HG03439 (cell line): Measurements from ENCODE around the gene PRR5L.
A peak's percentile ranks its signal among the peaks of the same experiment; 100 is the strongest.

Experiments used
- ATAC-seq: cut with Tn5 transposase; IDR thresholded peaks from one replicate; pipeline ENCODE4 v1.9.1; 2021; ENCODE audit warnings: mild to moderate bottlenecking, moderate library complexity; ENCODE audit not compliant: unreplicated experiment

PRR5L gene

DNA sequence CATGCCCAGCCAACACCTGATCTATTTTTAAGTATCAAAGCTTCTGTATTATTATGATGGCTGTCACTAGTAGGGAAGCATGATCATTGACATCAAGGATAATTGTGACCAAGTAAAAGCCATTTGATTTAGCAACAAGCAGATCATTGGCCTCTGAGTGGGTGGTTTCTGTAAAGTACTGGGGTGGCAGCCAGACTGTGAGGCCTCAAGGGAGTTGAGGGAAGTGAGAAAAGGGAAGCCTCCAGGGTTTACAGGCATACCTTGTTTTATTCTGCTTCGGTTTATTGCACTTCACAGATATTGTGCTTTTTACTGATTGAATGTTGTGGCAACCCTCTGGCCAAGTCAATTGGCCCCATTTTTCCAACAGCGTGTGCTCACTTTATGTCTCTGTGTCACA is 60.1 kb downstream of the PRR5L start:
- peak; percentile 41 for ATAC-seq

DNA sequence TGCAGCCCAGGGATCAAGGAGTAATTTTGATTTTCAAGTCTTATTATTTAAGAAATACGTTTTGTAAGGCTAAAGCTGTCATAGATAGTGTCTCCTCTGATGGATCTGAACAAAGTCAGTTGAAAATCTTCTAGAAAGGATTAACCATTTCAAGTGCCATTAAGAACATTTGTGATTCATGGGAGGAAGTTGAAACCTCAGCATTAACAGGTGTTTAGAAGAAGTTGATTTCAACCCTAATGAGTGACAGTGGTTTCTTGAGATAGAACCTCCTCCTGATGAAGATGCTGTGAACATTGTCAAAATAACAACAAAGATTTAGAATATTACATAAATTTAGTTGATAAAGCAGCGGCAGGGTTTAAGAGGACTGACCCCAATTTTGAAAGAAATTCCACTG is 61.7 kb downstream of the PRR5L start:
- no peak for ATAC-seq

DNA sequence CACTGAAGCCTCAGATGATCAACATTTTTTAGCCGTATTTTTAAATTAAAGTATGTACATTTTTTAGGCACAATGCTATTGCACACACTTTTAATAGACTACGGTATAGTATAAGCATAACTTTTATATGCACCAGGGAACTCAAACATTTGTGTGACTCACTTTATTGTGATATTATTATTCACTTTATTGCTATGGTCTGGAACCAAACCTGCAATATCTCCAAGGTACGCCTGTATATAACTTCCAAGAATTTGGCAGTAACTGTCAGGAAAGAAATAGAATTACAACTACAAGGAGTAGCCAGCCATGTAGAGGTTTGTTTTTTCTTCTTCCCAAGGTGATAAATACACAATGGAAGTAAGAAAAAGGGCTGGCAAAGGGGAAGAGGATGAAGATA is 62.3 kb downstream of the PRR5L start:
- ATAC-seq: no peak

DNA sequence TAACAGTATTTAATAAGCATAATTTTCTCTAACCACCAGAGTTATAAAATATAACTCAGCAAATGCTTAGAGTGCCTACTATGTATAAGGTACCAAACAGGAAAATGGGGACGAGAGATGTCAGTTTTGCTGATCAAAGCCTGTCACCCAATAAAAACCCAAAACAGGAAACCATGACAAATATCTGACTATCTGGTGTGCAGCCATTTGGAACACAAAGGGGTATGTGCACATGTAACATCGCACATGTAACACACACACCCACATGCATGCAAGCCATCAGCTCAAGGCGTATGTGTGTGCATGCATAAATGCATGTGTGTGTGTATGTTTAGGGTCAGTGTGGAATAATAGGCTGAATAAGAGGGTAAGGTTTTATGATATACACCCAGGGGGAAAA is 64.2 kb downstream of the PRR5L start:
- ATAC-seq: no peak

DNA sequence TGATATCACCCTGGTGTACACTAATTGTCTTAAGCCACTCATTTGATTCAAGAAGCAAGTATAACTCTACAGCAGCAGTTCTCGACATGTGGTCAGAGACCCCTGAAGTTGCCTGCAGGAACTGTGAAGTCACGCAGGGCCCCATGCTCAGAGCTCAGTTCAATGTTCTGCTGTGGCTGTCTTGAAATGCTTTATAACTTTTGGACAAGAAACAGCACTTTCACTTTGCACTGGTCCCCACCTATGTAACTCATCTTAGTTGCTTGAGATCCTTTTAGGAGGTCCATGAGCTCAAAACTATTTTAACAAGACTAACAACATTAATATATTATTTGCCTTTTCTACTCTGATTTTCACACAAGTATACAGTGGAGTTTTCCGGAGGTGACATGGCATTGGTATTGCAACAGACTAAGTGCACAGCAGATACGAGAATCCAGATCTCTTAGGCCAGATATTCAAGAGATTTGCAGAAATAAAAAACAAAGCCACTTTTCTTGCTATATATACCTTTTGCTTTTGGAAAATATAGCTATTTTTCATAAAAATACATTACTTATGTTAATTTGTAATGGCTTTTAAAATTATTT is 64.8 kb downstream of the PRR5L start:
- no peak for ATAC-seq

DNA sequence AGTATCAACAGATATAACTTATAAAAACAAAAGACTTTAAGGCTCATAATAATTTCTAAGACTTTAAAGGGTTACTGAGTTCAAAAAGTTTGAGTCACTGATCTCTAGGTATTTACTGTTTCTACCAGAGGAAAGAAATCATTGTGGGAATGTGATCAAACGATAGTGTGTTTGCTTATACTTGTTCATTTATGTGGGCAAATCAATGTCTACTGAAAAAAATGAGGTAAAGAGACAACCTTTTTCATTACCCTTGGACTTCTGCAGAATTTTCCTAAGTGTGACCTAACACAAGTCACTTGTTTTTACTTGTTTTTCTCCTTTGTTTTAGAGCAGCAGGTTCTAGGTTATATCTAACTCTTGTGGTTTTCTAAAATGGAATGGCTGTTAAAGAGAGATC is 65.4 kb downstream of the PRR5L start:
- ATAC-seq: no peak

DNA sequence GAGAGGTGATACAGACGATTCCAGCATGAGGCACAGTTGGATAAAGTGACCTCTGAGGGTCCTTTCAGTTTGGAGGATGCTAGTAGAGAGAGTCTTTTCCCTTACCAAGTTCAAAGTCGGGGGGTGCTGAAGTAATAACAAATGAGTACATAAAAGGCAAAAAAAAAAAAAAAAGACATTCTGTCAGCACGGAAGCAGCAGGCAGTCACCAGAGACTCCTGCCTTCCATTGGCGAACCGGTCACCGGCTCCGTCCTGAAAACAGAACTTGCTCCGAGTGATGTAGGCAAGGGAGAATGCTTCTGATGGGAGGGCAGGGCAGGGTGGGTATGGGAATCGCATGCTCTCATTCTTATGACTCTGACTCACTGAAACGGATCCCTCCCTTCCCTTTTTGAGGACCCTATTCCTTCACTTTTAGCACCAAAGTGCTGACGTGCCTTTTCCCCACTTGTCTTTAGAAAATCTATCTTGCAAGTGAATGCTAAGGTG is 65.9 kb downstream of the PRR5L start:
- no peak for ATAC-seq

DNA sequence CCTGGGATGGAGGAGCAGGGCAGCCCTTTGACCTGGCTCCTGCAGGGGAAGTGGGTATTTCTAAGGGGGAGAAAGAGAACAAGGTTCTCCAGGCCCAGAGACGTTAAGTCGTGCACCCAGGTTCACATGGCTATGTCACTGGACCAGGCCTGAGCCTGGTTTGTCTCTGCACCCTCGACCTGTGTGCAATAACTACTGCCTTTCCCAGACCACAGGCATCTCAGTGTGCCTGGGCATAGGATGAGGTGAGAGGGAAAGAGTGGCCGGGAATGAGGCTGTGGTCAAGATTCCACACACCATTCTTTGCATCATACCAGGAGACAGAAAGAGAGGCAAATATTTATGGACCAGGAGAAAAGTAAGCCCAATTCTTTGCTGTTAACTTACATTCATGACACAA is 66.8 kb downstream of the PRR5L start:
- no peak for ATAC-seq

DNA sequence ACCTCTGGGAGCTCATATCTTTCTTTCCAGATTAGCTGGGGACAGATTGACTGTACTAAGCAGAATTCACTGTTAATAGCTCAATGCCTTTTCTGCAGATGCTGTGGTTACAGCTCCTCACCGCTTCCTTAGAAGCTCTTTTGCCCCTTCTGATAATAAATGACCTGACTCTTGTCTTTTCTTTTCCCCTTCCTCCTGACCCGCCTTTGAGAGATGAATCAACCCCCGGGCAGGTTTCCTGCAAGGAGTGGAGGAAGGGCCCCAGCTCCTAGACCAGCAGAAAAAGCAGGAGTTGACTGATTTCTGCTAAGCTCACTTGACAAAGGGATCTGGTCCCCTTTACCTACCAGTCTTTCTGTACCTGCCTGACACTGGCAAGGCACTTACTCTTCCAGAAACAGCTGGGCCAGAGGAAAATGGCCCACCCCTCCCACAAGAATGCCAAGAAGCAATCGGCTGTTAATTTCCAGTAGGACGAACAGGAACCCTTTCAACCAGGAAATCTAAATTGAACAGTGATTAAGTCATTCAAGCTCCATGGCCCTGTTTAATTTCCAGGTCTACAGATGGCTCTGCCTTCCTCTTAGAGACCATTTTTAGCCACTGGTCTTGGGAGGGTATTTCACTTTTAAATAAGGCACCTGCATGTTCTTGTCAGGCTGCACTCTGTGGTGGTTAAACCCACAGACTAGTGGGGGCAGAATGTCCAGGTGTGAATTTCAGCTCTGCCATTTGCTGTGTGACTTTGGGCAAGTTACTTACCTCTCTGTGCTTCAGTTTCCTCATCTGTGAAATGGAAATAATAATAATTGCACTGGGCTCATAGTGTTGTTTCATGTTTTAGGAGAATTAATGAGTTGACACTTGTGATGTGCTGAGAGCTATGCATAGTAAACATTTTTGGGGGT is 67.5 kb downstream of the PRR5L start:
- no peak for ATAC-seq

DNA sequence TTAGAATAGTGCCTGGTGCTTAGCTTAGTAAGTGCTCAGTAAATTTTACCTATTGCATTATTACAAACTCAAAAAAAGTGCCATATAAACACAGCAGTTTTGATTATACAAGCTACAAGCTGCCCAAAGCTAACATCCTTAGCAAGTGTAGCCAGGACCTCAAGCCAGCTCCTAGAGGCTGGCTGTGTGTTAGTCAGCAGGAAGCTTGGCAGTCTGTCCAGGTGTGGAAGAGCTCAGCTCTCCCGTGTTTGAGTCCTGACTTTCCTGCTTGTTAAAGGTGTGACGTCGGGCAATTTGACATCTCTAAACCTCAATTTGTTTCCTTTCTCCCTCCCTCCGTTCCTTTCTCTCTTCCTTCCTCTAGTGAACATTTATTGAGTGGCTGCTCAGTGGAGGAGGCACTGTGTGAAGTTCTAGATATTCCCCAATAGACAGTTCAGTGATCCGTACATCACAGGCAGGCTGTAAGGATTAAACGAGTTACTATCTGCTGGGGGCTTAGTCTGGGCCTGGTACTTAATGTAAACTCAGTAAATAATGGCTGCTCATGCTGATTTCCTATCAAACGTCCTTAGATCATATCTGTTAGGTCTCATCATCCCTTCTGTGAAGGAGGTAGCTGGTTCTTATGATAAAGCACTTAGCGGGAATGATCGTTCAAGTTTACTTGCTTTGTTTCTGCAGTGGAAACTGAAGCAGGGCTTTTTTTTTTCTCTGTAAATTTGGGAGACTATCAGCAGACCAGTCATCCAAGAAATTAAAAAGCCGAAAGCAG is 68.7 kb downstream of the PRR5L start:
- no peak for ATAC-seq

DNA sequence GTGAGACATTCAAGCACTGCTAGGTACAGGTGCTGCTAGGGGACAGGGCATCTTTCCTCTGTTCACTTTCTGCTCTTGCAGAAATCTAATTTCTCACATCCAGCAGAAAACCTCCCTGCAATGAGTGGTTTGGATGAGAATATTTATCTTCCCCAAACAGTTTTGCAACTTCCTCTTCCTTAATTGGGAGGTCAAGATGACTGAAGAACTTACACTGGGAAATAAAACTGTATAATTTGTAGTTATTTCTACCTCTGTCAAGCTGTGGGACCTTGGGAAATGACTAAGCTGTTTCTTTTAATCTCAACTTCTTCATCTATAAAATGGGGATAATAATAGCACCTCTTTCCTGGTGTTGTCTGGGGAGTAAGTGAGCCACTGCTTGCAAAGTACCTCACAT is 69.8 kb downstream of the PRR5L start:
- ATAC-seq: no peak

DNA sequence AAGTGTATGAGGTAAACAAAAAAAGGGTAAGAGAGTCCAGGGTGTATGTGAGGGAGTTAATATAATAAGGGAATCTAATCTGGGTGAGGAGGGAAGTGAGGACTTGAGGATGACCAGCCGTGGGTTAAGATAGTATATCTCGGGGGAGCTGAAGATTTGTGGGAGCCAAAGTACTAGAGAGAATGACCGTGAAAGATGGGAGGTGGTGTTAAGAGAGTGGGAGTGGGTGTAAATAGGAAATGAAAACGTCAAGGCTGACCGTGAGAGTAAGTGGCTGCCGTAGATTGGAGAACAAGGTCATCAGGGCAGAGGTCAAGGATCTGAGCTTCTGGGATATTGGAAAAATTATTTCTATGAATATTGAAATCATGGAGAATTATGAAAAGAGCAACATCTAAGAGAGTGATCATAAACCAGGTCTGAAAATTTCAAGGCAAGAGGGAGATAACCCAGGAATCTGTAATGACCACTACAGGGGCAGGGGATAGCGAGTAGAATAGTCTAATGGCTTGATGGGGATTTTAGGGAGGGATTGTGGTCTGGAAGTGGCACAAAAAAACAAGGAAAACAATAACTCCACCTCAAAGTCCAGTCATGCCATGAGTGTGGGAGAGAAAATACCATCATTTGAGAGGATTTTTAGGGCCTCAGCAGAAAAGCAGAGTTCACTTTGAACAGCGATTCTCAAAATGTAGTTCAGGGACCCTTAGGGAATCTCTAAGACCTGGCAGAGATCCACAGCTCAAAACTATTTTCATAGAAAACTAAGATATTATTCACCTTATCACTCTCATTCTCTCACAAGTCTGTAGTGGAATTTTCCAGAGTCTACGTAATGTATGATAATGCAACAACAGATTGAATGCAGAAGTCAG is 72.0 kb downstream of the PRR5L start:
- ATAC-seq: no peak

DNA sequence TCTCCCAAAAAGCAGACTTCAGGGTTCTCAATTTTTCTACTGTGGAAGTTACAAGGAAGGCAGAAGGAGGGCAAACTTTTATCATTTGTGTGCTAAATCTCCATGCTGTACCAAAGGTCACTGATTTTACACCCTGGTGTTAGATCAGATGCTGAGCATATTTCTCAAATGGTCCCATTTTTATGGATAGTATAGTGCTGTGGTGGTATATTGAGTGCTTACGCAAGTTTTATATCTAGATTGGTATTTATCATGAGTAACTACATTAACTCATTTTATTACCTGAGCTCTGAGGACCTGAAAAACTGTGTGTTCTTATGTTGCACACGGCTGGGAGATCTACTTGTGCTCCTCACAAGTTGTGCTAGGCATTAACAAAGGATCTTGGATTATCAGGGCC is 75.1 kb downstream of the PRR5L start:
- no peak for ATAC-seq

DNA sequence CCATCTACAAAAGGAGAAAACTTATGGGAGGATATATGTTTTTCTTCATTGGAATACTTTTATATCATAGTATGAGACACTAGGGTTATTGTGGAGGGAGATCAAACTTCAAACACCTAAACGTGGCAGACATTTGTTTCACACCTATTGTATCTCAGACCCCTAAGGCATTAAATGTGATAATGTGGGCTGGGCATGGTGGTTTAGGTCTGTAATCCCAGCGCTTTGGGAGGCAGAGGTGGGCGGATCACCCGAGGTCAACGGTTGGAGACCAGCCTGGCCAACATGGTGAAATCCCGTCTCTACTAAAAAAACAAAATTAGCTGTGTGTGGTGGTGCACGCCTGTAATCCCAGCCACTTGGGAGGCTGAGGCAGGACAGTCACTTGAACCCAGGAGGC is 75.5 kb downstream of the PRR5L start:
- ATAC-seq: no peak

DNA sequence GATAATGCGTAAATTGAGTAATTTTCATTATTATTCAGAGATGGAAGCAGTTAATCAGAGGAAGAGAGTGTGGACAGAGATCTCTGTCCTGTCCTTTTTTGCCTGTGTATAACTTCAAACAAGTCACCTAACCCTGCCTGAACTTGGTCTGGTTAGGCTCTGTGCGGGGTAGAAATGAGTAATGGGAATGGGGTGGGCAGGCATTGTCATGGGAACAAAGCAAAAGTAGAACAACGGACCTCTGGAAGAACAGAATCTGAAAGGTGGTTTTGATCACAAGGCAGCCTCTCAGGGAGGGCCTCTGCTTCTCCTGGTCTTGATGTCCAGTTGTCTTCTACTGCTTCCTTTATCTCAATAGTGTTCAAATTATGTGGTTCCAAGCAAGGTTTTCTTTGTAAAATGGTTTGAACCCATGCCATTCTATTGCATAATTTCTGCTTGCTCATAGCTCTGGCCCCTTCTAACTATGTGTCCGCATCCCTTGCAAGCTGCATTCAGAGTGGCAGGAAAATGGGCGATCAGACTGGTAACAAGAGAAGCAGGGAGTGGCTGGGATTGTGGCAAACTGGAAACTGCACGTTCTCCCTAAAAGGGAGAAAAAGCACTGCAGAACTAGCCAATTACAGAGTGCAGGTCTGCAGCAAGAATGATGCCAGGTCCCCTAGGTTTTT is 76.1 kb downstream of the PRR5L start:
- no peak for ATAC-seq

DNA sequence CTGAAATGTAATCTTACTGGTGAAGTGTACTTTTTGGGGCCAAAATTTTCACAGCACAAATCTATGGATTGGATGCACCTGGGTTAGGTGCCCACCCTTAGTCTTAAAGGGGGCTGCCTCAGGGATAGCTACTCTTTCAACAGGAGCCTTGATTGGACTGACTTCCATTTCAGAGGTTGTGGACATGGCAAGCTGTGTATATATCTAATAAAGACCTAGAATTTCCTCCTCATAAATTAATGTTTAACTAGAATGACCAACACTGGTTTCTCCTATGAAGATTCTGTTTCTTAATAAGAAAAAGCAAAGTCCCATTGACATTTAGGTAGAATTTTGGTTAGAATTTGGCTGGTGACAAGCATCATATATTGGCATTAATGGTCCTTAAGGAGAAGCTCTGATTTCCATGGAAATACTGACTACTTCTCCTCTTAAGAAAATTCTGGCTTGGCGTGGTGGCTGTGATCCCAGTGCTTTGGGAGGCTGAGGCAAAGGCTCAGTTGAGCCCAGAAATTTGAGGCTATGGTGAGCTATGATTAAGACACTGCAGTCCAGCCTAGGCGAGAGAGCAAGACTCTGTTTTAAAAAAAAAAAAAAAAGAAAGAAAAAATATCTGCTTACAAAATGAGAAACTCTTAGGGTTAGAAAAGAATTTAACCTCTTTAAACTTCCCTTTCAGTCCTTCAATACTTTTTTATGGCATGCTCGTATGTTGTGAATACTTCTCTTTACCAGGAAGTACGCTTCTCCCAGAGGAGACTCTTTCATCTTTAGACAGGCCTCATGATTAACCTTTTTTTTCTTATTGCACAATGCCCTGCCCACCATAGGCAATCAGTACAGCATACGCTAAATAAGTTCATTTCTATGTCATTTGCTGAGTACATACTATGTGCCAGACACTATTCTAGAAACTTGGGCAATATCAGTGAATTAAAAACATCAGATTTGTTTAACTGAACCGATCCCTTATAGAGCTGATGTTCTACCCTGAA is 77.2 kb downstream of the PRR5L start:
- no peak for ATAC-seq

DNA sequence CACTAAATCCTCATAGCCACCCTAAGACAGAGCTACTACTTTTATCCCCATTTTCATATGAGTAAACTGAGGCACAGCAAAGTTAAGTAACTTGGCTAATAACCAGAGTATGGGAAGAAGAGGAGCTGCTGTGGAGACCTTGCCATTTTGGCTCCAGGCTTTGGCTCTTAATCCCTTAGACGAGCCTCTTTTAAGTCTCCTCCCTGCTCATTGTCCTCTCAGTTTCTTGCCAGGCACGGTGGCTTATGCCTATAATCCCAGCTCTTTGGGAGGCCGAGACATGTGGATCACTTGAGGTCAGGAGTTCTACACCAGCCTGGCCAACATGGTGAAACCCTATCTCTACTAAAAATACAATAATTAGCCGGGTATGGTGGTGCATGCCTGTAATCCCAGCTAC is 78.6 kb downstream of the PRR5L start:
- no peak for ATAC-seq

DNA sequence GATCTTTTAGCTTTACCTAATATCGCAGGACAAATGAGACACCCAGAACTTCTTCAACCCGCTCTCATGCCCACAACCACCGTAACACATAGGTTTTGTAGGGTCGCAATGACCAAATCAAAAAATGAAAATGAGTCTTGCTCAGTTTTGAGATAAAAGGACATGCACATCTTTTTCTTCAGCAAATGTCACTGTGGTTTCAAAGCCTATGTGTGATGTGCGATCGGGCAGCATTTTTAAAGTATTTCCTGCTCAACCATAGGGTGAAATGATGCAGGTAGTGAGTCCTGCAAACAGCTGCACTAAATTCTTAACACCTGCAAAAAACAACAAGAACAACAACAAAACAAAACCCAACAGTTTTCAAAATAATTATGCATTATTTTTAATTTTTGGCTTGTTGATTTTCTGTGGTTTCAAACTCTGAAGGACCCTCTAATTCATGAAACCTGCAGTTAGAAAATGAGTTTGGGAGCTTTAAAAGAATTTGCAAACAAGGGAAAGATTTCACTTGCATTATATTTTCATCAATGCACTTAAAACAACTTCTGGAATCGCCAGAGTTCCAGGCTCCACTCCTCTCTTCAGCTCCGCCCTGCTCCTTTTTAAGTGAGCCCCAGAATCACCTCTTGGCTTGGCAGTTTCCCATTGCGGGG is 79.4 kb downstream of the PRR5L start:
- ATAC-seq: no peak
